IPS-15b (cell line): ENCODE results near the gene MSMB.

ENCODE experiments used
- H3K27me3 ChIP-seq: one replicate; pipeline ENCODE4 v1.6.1; 2013; ENCODE audit warnings: low read length; ENCODE audit not compliant: control insufficient read depth, insufficient read depth
- H3K36me3 ChIP-seq: one replicate; pipeline ENCODE4 v1.6.1; 2013; ENCODE audit warnings: low read length; ENCODE audit not compliant: control insufficient read depth, insufficient read depth
- H3K4me1 ChIP-seq: one replicate; pipeline ENCODE4 v1.6.1; 2013; ENCODE audit warnings: mild to moderate bottlenecking, low read length; ENCODE audit not compliant: control insufficient read depth, insufficient read depth
- H3K4me3 ChIP-seq: one replicate; pipeline ENCODE4 v1.5.1; 2013; ENCODE audit warnings: low read depth, low read length
- H3K9ac ChIP-seq: one replicate; pipeline ENCODE4 v1.6.1; 2013; ENCODE audit warnings: low read depth, mild to moderate bottlenecking, low read length
- H3K9me3 ChIP-seq: one replicate; pipeline ENCODE4 v1.6.1; 2013; ENCODE audit warnings: mild to moderate bottlenecking, low read length; ENCODE audit not compliant: control insufficient read depth, insufficient read depth

MSMB gene

GRCh38 chr10:46026106-46026505 is 20.0 kb downstream of the MSMB start:
- H3K9me3 ChIP-seq: no peaks in the 10 kb centered on the region
- no peak overlapping the region for H3K9ac ChIP-seq
- H3K4me1 ChIP-seq: peaks cover 13% of the 10 kb centered on the region
- H3K27me3 ChIP-seq: no peaks in the 10 kb centered on the region
- H3K36me3 ChIP-seq: no peaks in the 10 kb centered on the region
- no peak overlapping the region for H3K4me3 ChIP-seq

DNA sequence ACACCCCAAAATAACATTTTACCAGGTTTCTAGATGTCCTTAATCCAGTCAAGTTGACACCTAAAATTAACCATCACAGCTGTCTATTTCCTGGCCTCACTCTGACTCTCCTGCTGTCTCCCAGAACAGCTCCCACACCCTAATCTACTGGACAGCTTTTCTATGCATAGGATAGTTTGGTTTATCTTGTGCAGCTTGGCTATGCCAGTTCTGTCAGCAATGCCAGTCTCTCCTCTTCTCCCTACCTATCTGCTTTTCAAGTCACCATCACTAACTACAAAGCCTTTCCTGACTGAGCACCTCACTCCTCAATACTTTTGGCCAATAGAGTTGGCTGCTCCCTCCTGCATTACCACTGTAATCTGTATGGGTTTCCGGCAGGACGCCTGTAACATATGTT is 20.7 kb downstream of the MSMB start:
- Histone ChIP-seq H3K36me3 (no peaks in the 10 kb centered on the region), H3K27me3 (no peaks in the 10 kb centered on the region), H3K9ac (no peak overlapping the region), H3K4me3 (no peak overlapping the region), H3K4me1 (peaks cover 12% of the 10 kb centered on the region), H3K9me3 (no peaks in the 10 kb centered on the region)

DNA sequence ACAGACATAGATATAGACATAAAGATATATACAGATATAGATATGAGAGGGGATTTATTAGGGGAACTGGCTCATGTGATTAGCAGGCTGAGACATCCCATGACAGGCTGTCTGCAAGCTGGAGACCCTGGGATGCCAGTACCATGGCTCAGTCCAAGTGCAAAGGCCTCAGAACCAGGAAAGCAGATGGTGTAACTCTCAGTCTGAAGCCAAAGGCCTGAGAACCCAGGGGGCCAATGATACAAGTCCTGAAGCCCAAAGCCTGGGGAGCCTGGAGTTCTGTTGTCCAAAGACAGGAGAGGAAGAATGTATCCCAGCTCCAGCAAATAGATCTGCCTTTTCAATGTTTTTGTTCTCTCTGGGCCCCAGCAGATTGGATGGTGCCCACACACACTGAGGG is 21.1 kb downstream of the MSMB start:
- Histone ChIP-seq H3K36me3 (no peaks in the 10 kb centered on the region), H3K4me3 (no peak overlapping the region), H3K9me3 (no peaks in the 10 kb centered on the region), H3K9ac (no peak overlapping the region), H3K27me3 (no peaks in the 10 kb centered on the region), H3K4me1 (peaks cover 16% of the 10 kb centered on the region)

DNA sequence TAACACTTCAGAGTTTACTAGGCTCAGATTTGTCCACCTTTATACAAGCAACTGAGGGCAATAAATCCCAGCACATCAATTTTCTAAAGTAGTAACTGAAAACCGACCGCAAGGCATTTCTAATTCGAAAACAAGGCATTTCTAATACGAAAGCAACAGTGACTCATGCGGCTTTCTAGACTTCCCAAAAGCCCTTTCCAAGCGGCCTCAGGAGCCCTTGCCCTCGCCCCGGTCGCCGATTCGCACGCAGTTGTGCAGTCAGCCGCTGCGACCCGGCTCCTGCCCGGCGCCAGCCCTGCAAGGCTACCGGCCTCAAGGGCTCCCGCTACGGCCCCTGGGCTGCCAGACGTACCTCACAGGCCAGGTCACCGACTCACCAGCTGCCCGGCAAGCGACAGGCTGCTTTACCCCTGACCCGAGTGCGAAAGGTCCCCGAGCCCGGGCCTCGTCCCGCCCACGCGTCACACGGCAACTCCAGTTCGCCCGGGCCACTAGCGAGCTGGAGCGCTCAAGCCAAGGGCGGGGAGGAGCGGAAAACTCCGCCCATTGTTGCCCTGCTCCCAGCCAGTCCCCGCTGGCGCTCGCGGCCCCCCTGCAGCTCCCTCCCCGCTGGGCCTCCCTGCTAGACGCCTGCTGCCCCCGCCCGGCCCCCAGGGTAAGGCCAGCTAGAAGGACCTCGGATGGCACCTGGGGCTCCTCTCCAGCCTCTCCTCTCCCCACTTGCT is 22.9 kb downstream of the MSMB start:
- no peaks in the 10 kb centered on the region for H3K27me3 ChIP-seq
- H3K4me1 ChIP-seq: peaks cover 14% of the 10 kb centered on the region
- H3K36me3 ChIP-seq: no peaks in the 10 kb centered on the region
- peak overlapping the region; percentile 77 for H3K4me3 ChIP-seq
- no peaks in the 10 kb centered on the region for H3K9me3 ChIP-seq
- peak overlapping the region; percentile 71 for H3K9ac ChIP-seq

- no peak overlapping the region for H3K4me3 ChIP-seq
- no peaks in the 10 kb centered on the region for H3K36me3 ChIP-seq
- no peak overlapping the region for H3K9ac ChIP-seq
- H3K9me3 ChIP-seq: no peaks in the 10 kb centered on the region
- H3K27me3 ChIP-seq: no peaks in the 10 kb centered on the region
- H3K4me1 ChIP-seq: peaks cover 14% of the 10 kb centered on the region
Measured at GRCh38 chr10:46020344-46020657, 25.8 kb downstream of the MSMB start.

- Histone ChIP-seq H3K4me1 (peaks cover 14% of the 10 kb centered on the region), H3K4me3 (no peak overlapping the region), H3K36me3 (no peaks in the 10 kb centered on the region), H3K27me3 (no peaks in the 10 kb centered on the region), H3K9ac (no peak overlapping the region), H3K9me3 (no peaks in the 10 kb centered on the region)
Measured at GRCh38 chr10:46019569-46020343, 26.3 kb downstream of the MSMB start.

DNA sequence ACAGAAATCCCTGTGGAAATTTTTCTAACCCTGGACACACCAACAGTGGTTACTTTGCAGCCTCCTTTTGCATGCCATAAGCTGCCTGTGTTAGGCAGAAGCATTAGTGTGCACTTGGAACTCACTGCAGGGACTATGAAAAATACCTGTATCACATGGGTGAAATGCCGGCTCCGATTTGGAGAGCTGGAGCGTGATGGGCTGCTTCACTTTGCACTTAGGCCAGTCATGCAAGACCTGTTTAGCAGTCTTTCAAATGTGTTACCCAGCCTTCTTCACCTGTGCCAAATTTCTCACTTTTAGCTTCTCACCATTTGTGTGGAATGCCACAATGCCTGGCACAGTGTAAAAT is 26.9 kb downstream of the MSMB start:
- Histone ChIP-seq H3K9ac (no peak overlapping the region), H3K27me3 (no peaks in the 10 kb centered on the region), H3K9me3 (no peaks in the 10 kb centered on the region), H3K36me3 (peaks cover 4% of the 10 kb centered on the region), H3K4me3 (no peak overlapping the region), H3K4me1 (peaks cover 14% of the 10 kb centered on the region)

DNA sequence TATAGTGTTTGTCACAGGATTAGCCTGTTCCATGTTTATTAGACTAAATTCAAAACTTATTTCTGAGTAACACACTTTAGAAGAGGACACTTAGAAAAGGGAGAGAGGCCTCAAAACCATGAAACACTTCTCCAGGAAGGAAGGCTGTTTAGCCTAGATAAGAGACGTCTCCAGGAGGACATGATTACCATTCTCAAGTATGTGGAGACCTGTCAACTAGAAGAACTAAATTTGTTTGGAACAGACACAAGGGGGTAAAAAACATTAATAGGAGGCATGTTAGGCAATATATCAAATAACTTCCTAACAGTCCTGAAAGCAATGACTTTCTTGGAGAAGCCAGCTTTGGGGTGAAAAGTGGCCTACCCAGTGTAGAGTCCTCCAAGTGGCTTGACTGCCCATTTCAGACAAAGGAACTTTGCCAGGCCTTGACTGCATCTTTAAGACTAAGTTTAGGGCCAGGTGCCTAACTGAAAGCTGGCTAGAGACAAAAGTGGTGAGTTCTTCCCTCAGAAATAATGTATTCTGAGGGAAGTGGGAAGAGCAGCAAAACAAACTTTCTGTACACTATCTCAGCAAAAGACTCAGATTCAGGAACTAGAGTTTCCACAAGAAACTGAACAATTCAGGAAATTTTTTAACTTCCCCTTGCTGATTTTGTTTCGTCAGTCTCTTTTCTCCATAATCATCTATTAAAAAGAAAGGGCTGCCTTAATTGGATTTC is 27.5 kb downstream of the MSMB start:
- Histone ChIP-seq H3K4me3 (no peak overlapping the region), H3K36me3 (peaks cover 4% of the 10 kb centered on the region), H3K9me3 (no peaks in the 10 kb centered on the region), H3K9ac (no peak overlapping the region), H3K4me1 (peaks cover 10% of the 10 kb centered on the region), H3K27me3 (no peaks in the 10 kb centered on the region)

GRCh38 chr10:46017733-46018132 is 28.3 kb downstream of the MSMB start:
- H3K9ac ChIP-seq: no peak overlapping the region
- peaks cover 9% of the 10 kb centered on the region for H3K4me1 ChIP-seq
- peaks cover 6% of the 10 kb centered on the region for H3K36me3 ChIP-seq
- H3K4me3 ChIP-seq: no peak overlapping the region
- H3K27me3 ChIP-seq: no peaks in the 10 kb centered on the region
- no peaks in the 10 kb centered on the region for H3K9me3 ChIP-seq

DNA sequence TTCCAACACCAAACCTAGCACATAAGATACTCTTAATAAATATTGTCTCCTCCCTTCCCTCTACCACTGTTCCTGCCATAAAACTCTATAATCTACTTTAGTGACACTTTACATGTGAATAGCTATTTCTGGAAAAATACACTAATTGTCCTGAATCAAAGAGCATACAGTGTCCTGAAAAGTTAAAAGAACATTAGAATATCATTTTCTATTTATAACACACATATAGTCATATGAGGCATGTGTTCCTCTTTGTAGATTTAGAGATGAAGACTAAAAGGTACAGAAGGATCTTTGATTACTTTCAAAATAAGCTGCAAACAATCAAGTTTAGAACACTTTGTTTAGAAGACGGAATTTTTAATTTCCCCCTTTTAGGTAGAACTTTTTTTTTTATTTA is 29.3 kb downstream of the MSMB start:
- peaks cover 10% of the 10 kb centered on the region for H3K36me3 ChIP-seq
- no peak overlapping the region for H3K9ac ChIP-seq
- no peaks in the 10 kb centered on the region for H3K27me3 ChIP-seq
- peaks cover 9% of the 10 kb centered on the region for H3K4me1 ChIP-seq
- no peak overlapping the region for H3K4me3 ChIP-seq
- no peaks in the 10 kb centered on the region for H3K9me3 ChIP-seq

- H3K36me3 ChIP-seq: peaks cover 10% of the 10 kb centered on the region
- peaks cover 9% of the 10 kb centered on the region for H3K4me1 ChIP-seq
- H3K9ac ChIP-seq: no peak overlapping the region
- no peak overlapping the region for H3K4me3 ChIP-seq
- H3K9me3 ChIP-seq: no peaks in the 10 kb centered on the region
- H3K27me3 ChIP-seq: no peaks in the 10 kb centered on the region
Measured at GRCh38 chr10:46016190-46016589, 29.9 kb downstream of the MSMB start.
